ENCODE measurements around the gene POU6F2.

DNA sequence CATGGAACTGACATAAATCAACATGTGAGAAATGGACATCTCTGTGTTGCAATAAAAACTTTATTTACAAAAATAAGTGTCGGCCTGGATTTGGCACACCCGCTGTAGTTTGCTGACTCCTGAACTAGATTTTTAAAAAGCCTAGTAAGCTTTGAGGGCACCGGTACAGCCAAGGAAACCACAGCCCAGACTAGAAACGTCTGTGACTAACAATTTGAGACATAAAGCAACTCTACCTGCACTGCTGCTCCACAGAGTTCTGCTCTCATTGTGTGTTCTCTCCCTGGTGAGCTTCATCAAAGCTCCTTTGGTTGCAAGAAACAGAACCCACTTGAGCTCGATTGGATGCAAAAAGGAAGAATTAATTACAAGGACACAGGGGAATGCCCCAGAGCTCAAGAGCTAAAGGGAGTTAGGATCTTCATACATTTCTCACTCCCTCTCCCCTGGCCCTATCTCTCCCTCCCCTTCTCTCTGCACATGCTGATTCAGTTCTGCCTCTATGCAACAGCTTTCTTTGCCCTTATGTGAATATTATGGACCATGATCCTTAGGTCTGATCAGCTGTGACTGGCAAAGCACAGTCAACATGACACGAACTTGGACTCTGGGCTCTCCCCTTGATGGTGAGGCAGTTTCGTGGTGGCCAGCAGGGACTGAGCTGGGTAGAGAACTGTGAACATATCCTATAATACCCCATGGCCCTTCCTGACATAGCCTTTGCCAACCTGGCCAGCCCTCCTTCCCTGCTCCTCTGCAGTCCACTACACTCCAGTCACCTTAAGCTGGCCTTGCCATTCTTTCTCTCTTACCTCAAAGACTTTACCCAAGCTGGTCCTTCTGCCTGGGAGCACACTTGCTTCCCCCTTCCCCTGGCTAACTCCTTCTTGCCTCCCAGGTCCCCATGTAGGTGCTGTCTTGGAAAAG lies 511.0 kb downstream of the POU6F2 start:
- TF ChIP-seq EP300 (IDR thresholded peaks at IDR 0.05), result no peak
- TF ChIP-seq, protein P1, sequence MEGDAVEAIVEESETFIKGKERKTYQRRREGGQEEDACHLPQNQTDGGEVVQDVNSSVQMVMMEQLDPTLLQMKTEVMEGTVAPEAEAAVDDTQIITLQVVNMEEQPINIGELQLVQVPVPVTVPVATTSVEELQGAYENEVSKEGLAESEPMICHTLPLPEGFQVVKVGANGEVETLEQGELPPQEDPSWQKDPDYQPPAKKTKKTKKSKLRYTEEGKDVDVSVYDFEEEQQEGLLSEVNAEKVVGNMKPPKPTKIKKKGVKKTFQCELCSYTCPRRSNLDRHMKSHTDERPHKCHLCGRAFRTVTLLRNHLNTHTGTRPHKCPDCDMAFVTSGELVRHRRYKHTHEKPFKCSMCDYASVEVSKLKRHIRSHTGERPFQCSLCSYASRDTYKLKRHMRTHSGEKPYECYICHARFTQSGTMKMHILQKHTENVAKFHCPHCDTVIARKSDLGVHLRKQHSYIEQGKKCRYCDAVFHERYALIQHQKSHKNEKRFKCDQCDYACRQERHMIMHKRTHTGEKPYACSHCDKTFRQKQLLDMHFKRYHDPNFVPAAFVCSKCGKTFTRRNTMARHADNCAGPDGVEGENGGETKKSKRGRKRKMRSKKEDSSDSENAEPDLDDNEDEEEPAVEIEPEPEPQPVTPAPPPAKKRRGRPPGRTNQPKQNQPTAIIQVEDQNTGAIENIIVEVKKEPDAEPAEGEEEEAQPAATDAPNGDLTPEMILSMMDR (IDR thresholded peaks at IDR 0.05), result no peak
- no peak for TF ChIP-seq POLR2AphosphoS5 (IDR thresholded peaks at IDR 0.05)
- TF ChIP-seq POLR2A (IDR thresholded peaks at IDR 0.05), result no peak
